Natural killer cell (primary cell): ENCODE data around the gene FGL2. TPM values are rescaled to one million over a fixed set of nuclear protein-coding genes. Genes with fewer than 3 reads are reported as not detected.
A peak's percentile ranks its signal among the peaks of the same experiment; 100 is the strongest.
"Not testable (repeated sequence)": the region's sequence is repeated elsewhere in the genome, so short reads cannot be mapped to it uniquely, and the experiment has no call there.

Experiments
- ATAC-seq, 3 donors: fragments of 150-1000 bp in 2 of 3; fragments of 200-7000 bp in 1 of 3; cut with Tn5 transposase; 1 replicate in 1 of 3; 2 replicates in 2 of 3; pipeline ENCODE4 v1.10.0; 2021; ENCODE audit warnings: mild to moderate bottlenecking in 2 of 3, moderate library complexity in 2 of 3
- DNase-seq, 2 donors: peaks; one replicate each; pipeline versions ENCODE4 v3.0.0 to v3.0.0-alpha.2; 2013 to 2021; ENCODE audit warnings: mixed read lengths in 1 of 2
- H3K27ac ChIP-seq: one replicate; pipeline ENCODE4 v1.5.1; 2013; ENCODE audit warnings: mild to moderate bottlenecking, low read length
- H3K27me3 ChIP-seq: one replicate; pipeline ENCODE4 v1.6.1; 2013; ENCODE audit warnings: low read length; ENCODE audit not compliant: control insufficient read depth, insufficient read depth
- H3K36me3 ChIP-seq: one replicate; pipeline ENCODE4 v1.6.1; 2013; ENCODE audit warnings: low read length; ENCODE audit not compliant: control insufficient read depth, insufficient read depth
- H3K4me1 ChIP-seq: one replicate; pipeline ENCODE4 v1.6.1; 2013; ENCODE audit warnings: low read length; ENCODE audit not compliant: control insufficient read depth, insufficient read depth
- H3K4me3 ChIP-seq: one replicate; pipeline ENCODE4 v1.5.1; 2013; ENCODE audit warnings: low read length
- H3K9me3 ChIP-seq: one replicate; pipeline ENCODE4 v1.6.1; 2013; ENCODE audit warnings: low read length; ENCODE audit not compliant: control insufficient read depth, insufficient read depth
- H3K27ac Mint-ChIP-seq, 2 donors: one replicate each; pipeline ENCODE4 v1.8.0; 2022; ENCODE audit warnings: mild to moderate bottlenecking in 2 of 2, mixed read lengths in 2 of 2, moderate library complexity in 1 of 2
- H3K27me3 Mint-ChIP-seq, 2 donors: one replicate each; pipeline ENCODE4 v1.8.0; 2022; ENCODE audit warnings: low read depth in 2 of 2, mixed read lengths in 2 of 2
- H3K36me3 Mint-ChIP-seq: one replicate; pipeline ENCODE4 v1.8.0; 2022; ENCODE audit warnings: mixed read lengths
- H3K4me1 Mint-ChIP-seq, 2 donors: one replicate each; pipeline ENCODE4 v1.8.0; 2022; ENCODE audit warnings: mixed read lengths in 2 of 2
- H3K4me3 Mint-ChIP-seq: one replicate; pipeline ENCODE4 v1.8.0; 2022; ENCODE audit warnings: mild to moderate bottlenecking, moderate library complexity, mixed read lengths
- H3K9me3 Mint-ChIP-seq, 2 donors: one replicate each; pipeline ENCODE4 v1.8.0; 2022; ENCODE audit warnings: mixed read lengths in 2 of 2
- WGBS: methylation state at CpG from one replicate; pipeline ENCODE4 v1.1.7; 2013; ENCODE audit warnings: missing lambda C conversion rate; ENCODE audit not compliant: insufficient coverage; 5-methylcytosine and 5-hydroxymethylcytosine counted together
- intact Hi-C: fragments of 100-400 bp; cut with micrococcal nuclease; formaldehyde crosslinking; loops from one replicate; pipeline ENCODE4 v1.14.2; 2022
- total RNA-seq, 4 donors: library from RNA; stranded (reverse); fragments of 120-200 nt in 1 of 4; gene quantifications; one replicate each; pipeline versions ENCODE4 v1.2.3 to v1.2.4, GENCODE V29; 2013 to 2022
- TF ChIP-seq, protein P1 (sequence below): fragments of 200-600 bp; IDR thresholded peaks from one replicate; pipeline ENCODE4 v1.8.0; 2022; ENCODE audit warnings: antibody characterized with exemption

Gene FGL2
- total RNA-seq, 3 donors from 2014 or later (not counting 1 experiment from before 2014, with no cell fraction given), result 38.4 to 51.5 (median 44.5) TPM

DNA sequence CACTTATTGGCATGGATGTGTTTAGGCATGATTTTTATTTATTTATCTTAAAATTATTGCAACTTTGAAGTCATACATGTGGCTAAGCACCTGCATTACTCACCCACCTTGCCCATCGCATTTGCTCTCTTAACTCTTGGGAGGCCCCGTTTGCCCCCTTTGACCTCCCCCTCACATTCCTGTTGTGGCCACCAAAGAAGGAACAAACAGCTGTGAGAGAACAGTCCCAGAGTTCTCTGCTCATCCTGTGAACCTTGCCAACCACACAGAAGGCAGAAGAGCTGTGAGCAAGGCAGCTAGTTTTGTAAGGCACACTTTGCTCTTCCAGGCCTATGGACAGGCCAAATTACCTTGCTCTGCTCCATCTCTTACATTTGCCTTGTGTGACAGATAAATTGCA lies 23.6 kb upstream of the FGL2 start:
- DNase-seq, result no peak
- Histone ChIP-seq H3K27ac (no peak overlapping the region), H3K9me3 (peaks cover 9% of the 10 kb centered on the region), H3K27me3 (no peaks in the 10 kb centered on the region), H3K4me3 (no peak overlapping the region), H3K36me3 (no peaks in the 10 kb centered on the region), H3K4me1 (peaks cover 7% of the 10 kb centered on the region)
- intact Hi-C loops, result no loop called here
- TF ChIP-seq, protein P1, sequence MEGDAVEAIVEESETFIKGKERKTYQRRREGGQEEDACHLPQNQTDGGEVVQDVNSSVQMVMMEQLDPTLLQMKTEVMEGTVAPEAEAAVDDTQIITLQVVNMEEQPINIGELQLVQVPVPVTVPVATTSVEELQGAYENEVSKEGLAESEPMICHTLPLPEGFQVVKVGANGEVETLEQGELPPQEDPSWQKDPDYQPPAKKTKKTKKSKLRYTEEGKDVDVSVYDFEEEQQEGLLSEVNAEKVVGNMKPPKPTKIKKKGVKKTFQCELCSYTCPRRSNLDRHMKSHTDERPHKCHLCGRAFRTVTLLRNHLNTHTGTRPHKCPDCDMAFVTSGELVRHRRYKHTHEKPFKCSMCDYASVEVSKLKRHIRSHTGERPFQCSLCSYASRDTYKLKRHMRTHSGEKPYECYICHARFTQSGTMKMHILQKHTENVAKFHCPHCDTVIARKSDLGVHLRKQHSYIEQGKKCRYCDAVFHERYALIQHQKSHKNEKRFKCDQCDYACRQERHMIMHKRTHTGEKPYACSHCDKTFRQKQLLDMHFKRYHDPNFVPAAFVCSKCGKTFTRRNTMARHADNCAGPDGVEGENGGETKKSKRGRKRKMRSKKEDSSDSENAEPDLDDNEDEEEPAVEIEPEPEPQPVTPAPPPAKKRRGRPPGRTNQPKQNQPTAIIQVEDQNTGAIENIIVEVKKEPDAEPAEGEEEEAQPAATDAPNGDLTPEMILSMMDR, result no peak
- Mint-ChIP-seq H3K27ac (peak overlapping the region; percentile 29 to 55), H3K4me1 (peaks cover 18 to 28% of the 10 kb centered on the region in 2 donors), H3K9me3 (peaks cover 3 to 4% of the 10 kb centered on the region in 2 donors), H3K27me3 (no peaks in the 10 kb centered on the region), H3K36me3 (peaks cover 12% of the 10 kb centered on the region), H3K4me3 (no peak overlapping the region)
- ATAC-seq, result no peak
- 11% methylated on average over 2 of the region's 2 CpGs for WGBS

DNA sequence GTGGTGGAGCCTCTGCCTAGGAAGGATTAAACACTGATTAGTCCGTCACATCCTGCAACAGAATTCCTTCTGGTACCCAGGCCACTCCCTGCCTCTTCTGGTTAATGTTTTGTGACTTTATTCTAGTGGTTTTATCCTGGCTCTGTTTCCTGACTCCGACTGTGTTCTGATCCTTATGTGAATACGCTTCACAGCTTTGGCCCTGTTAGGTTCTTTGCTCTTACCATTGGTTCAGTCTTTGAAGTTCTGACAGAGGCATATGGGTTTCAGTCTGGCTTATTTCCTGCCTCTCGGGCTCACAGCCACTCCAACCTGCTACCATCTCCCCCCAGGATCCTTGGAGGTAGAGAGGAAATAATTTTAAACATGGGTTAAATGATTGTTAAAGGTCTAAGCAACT lies 23.2 kb upstream of the FGL2 start:
- no peak overlapping the region for H3K4me3 ChIP-seq
- Mint-ChIP-seq H3K27ac (peak overlapping the region; percentile 29 to 55), H3K4me1 (peaks cover 18 to 28% of the 10 kb centered on the region in 2 donors), H3K27me3 (no peaks in the 10 kb centered on the region), H3K4me3 (no peak overlapping the region), H3K9me3 (peaks cover 3 to 4% of the 10 kb centered on the region in 2 donors), H3K36me3 (peaks cover 12% of the 10 kb centered on the region)
- no peaks in the 10 kb centered on the region for H3K27me3 ChIP-seq
- no peak overlapping the region for H3K27ac ChIP-seq
- peaks cover 7% of the 10 kb centered on the region for H3K4me1 ChIP-seq
- no peaks in the 10 kb centered on the region for H3K36me3 ChIP-seq
- H3K9me3 ChIP-seq, result peaks cover 9% of the 10 kb centered on the region
- intact Hi-C loops, result no loop called here
- TF ChIP-seq, protein P1, result no peak
- DNase-seq (peak in 1 of 2 donors; percentile 37), ATAC-seq (no peak)
- 86% methylated on average over 2 of the region's 4 CpGs for WGBS

DNA sequence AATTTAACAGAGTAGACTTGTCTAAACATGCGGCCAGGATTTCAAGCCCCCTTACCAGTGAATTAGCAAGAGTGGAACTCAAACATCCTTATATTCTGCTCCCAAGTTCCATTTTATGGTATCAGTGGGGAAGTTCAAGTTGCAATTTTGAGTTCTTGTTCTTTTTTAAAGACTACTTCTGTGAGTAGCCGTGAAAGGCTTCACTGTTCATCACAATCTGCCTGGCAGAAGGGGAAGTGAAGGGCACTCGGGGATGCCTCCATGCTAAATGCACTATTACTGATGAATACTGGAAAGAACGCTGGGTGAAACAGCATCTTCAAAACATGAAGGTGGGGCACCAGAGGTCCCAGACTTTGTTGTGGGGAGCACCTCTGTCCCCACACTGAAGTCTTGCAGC lies 22.4 kb upstream of the FGL2 start:
- peaks cover 12% of the 10 kb centered on the region for H3K36me3 Mint-ChIP-seq
- intact Hi-C loops, result no loop called here
- peaks cover 9% of the 10 kb centered on the region for H3K9me3 ChIP-seq
- H3K27me3 Mint-ChIP-seq, result no peaks in the 10 kb centered on the region
- H3K4me1 ChIP-seq, result peaks cover 7% of the 10 kb centered on the region
- H3K9me3 Mint-ChIP-seq, result peaks cover 3 to 4% of the 10 kb centered on the region in 2 donors
- no peak overlapping the region for H3K4me3 ChIP-seq
- TF ChIP-seq, protein P1, result no peak
- H3K36me3 ChIP-seq, result no peaks in the 10 kb centered on the region
- ATAC-seq (no peak), DNase-seq (no peak)
- no peak overlapping the region for H3K4me3 Mint-ChIP-seq
- peaks cover 18 to 28% of the 10 kb centered on the region in 2 donors for H3K4me1 Mint-ChIP-seq
- H3K27ac Mint-ChIP-seq, result no peak overlapping the region
- no peaks in the 10 kb centered on the region for H3K27me3 ChIP-seq
- H3K27ac ChIP-seq, result no peak overlapping the region
- WGBS, result 61% methylated on average over 3 of the region's 4 CpGs

DNA sequence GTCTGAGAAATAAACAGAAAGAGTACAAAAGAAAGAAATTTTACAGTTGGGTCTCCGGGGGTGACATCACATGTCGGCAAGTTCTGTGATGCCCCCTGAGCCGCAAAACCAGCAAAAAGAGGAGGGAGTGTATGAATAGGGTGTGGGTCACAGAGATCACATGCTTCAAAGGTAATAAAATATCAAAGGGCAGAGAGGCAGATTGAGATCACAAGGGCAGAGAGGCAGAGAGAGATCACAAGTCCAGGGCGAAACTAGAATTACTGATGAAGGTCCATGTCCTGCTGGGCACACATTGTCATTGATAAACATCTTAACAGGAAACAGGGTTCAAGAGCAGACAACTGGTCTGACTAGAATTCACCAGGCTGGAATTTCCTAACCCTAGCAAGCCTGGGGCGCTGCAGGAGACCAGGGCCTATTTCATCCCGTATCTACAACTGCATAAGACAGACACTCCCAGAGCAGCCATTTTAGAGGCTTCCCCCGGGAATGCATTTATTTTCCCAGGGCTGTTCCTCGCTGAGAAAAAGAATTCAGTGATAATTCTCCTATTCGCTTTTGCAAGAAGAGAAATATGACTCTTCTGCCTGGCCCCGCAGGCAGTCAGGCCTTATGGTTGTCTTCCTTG lies 20.2 kb upstream of the FGL2 start:
- H3K4me1 Mint-ChIP-seq, result peaks cover 18 to 28% of the 10 kb centered on the region in 2 donors
- not testable (repeated sequence) for H3K9me3 Mint-ChIP-seq

More for the DNA sequence above, 20.2 kb upstream of the FGL2 start:
- peaks cover 12% of the 10 kb centered on the region for H3K36me3 Mint-ChIP-seq
- intact Hi-C loops, H3K27ac ChIP-seq, H3K27me3 Mint-ChIP-seq, H3K27me3 ChIP-seq, H3K4me3 Mint-ChIP-seq, H3K9me3 ChIP-seq, H3K27ac Mint-ChIP-seq, H3K4me3 ChIP-seq, DNase-seq, H3K36me3 ChIP-seq, H3K4me1 ChIP-seq, ATAC-seq: not testable (repeated sequence)
- 98% methylated on average over 10 of the region's 10 CpGs for WGBS
